Measurements from ENCODE around the gene NLRP5.
"Not testable (repeated sequence)": the region's sequence is repeated elsewhere in the genome, so short reads cannot be mapped to it uniquely, and the experiment has no call there.

The NLRP5 gene

GRCh38 chr19:56099638-56100539, 113.3 kb downstream of the NLRP5 start:
- DNase-seq = no peak

- no peak for DNase-seq
These were observed 114.5 kb downstream of the NLRP5 start for GRCh38 chr19:56101095-56101494.

- no peak for DNase-seq
These were observed 115.4 kb downstream of the NLRP5 start for GRCh38 chr19:56101746-56102535.

- DNase-seq = no peak
These were observed 116.5 kb downstream of the NLRP5 start for GRCh38 chr19:56103027-56103614.

GRCh38 chr19:56104423-56104822, 117.8 kb downstream of the NLRP5 start:
- no peak for DNase-seq

- DNase-seq = no peak
These were observed 118.6 kb downstream of the NLRP5 start for GRCh38 chr19:56105090-56105701.

GRCh38 chr19:56105831-56106396, 119.3 kb downstream of the NLRP5 start:
- not testable (repeated sequence) for DNase-seq

- no peak for DNase-seq
These were observed 119.8 kb downstream of the NLRP5 start for GRCh38 chr19:56106397-56106849.

- no peak for DNase-seq
These were observed 120.4 kb downstream of the NLRP5 start for GRCh38 chr19:56106993-56107392.

- DNase-seq = no peak
These were observed 121.2 kb downstream of the NLRP5 start for GRCh38 chr19:56107626-56108351.

- no peak for DNase-seq
These were observed 122.0 kb downstream of the NLRP5 start for GRCh38 chr19:56108447-56109195.

- DNase-seq = no peak
These were observed 122.7 kb downstream of the NLRP5 start for GRCh38 chr19:56109226-56109625.

- DNase-seq = no peak
These were observed 124.2 kb downstream of the NLRP5 start for GRCh38 chr19:56110515-56111448.

Measured in RPMI8226 (cell line).